PC-9 (cell line): Measurements from ENCODE around the gene MAT2A.

Experiments
- EZH2 ChIP-seq: fragments of 200-600 bp; sonication (generic); IDR thresholded peaks from 2 replicates; pipeline ENCODE4 v1.8.0; 2017; ENCODE audit warnings: antibody characterized with exemption, low read depth
- TF ChIP-seq, protein P1 (sequence below): fragments of 200-600 bp; sonication (generic); conservative IDR thresholded peaks from 2 replicates; pipeline ENCODE4 v1.6.1; 2017; ENCODE audit warnings: mixed run types, antibody characterized with exemption, mild to moderate bottlenecking, moderate library complexity

DNA sequence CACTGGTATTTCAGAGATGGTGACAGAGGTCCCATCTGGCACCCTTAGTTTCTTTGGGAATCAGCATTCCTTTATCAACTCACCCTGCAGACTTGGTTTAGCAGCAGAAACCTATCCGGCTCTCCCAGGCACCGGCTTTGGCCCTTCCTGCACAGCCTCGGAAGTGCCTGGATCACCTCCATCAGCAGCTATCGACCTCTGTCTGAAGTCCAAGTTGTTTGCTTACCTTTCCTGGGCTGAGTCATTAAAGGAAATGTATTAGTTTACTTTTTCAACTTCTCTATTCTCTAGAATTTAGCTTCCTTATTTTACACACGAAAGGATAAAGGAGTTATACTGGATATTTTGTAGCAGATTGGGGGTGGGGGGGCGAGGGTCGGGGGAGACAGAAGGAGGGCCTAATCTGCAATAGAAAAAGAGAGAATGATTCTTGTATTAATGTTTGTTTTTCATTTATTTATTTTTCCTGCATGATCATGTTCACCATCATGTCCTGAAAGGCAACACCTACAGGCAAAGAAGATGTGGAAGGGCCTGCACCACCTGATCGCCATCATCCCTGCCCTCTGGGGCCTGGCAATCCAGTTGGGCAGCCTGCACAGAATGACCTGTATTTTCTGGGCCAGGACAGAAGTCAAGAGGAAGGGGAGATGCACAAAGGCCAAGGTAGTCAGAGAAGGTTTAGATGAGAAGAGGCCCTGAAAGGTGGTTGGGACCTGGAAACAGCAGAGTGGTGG, 22.1 kb upstream of the MAT2A start:
- TF ChIP-seq, protein P1, sequence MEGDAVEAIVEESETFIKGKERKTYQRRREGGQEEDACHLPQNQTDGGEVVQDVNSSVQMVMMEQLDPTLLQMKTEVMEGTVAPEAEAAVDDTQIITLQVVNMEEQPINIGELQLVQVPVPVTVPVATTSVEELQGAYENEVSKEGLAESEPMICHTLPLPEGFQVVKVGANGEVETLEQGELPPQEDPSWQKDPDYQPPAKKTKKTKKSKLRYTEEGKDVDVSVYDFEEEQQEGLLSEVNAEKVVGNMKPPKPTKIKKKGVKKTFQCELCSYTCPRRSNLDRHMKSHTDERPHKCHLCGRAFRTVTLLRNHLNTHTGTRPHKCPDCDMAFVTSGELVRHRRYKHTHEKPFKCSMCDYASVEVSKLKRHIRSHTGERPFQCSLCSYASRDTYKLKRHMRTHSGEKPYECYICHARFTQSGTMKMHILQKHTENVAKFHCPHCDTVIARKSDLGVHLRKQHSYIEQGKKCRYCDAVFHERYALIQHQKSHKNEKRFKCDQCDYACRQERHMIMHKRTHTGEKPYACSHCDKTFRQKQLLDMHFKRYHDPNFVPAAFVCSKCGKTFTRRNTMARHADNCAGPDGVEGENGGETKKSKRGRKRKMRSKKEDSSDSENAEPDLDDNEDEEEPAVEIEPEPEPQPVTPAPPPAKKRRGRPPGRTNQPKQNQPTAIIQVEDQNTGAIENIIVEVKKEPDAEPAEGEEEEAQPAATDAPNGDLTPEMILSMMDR = no peak
- TF ChIP-seq EZH2 = no peak
